OCI-LY1 (cell line): Measurements from ENCODE around the gene LPCAT1.
A peak's percentile ranks its signal among the peaks of the same experiment; 100 is the strongest.

ENCODE experiments used
- H2AFZ ChIP-seq: fragments of 200-600 bp; sonication (generic), shearing (Covaris generic); 2 replicates; pipeline ENCODE4 v1.6.0; 2014; ENCODE audit warnings: antibody characterized with exemption, mild to moderate bottlenecking, low read length
- H3F3A ChIP-seq: fragments of 200-600 bp; sonication (generic), shearing (Covaris generic); 2 replicates; pipeline ENCODE4 v1.6.0; 2014; ENCODE audit warnings: mild to moderate bottlenecking, antibody characterized with exemption, low read length, moderate library complexity; ENCODE audit not compliant: insufficient read depth
- H3K27ac ChIP-seq: fragments of 200-600 bp; sonication (generic); 2 replicates; pipeline ENCODE4 v1.5.1; 2014; ENCODE audit warnings: low read length, mixed run types, mild to moderate bottlenecking, low read depth; ENCODE audit not compliant: poor library complexity, severe bottlenecking
- H3K27me3 ChIP-seq: fragments of 200-600 bp; sonication (generic); 2 replicates; pipeline ENCODE4 v1.6.0; 2014; ENCODE audit warnings: antibody characterized with exemption, mild to moderate bottlenecking, low read length, moderate library complexity; ENCODE audit not compliant: insufficient read depth
- H3K36me3 ChIP-seq: fragments of 200-600 bp; sonication (generic); 2 replicates; pipeline ENCODE4 v1.6.1; 2014; ENCODE audit warnings: mild to moderate bottlenecking, antibody characterized with exemption, low read length, moderate library complexity, mixed read lengths; ENCODE audit not compliant: insufficient read depth
- H3K4me1 ChIP-seq: fragments of 200-600 bp; sonication (generic); 2 replicates; pipeline ENCODE4 v1.5.1; 2014; ENCODE audit warnings: mild to moderate bottlenecking, low read length, moderate library complexity; ENCODE audit not compliant: insufficient read depth, severe bottlenecking
- H3K4me2 ChIP-seq: fragments of 200-600 bp; sonication (generic), shearing (Covaris generic); 2 replicates; pipeline ENCODE4 v1.6.1; 2014; ENCODE audit warnings: low read length
- H3K4me3 ChIP-seq: fragments of 200-600 bp; sonication (generic); 2 replicates; pipeline ENCODE4 v1.5.1; 2014; ENCODE audit warnings: low read length, low read depth, mild to moderate bottlenecking, mixed read lengths; ENCODE audit not compliant: poor library complexity, severe bottlenecking
- H3K79me2 ChIP-seq: fragments of 200-600 bp; shearing (Covaris generic); 2 replicates; pipeline ENCODE4 v1.6.1; 2016; ENCODE audit warnings: mixed run types, low read length, mixed read lengths; ENCODE audit not compliant: insufficient read depth
- H3K9ac ChIP-seq: fragments of 200-600 bp; sonication (generic), shearing (Covaris generic); 2 replicates; pipeline ENCODE4 v1.6.1; 2014; ENCODE audit warnings: mild to moderate bottlenecking, low read length, mixed read lengths
- H3K9me2 ChIP-seq: fragments of 200-600 bp; sonication (generic), shearing (Covaris generic); 2 replicates; pipeline ENCODE4 v1.6.1; 2014; ENCODE audit warnings: low read depth, mild to moderate bottlenecking, low read length, mixed read lengths
- H3K9me3 ChIP-seq: fragments of 200-600 bp; shearing (Covaris generic); 2 replicates; pipeline ENCODE4 v1.6.1; 2014; ENCODE audit warnings: low read length, mixed read lengths
- H4K20me1 ChIP-seq: fragments of 200-600 bp; sonication (generic), shearing (Covaris generic); 2 replicates; pipeline ENCODE4 v1.6.0; 2016; ENCODE audit warnings: mild to moderate bottlenecking, low read length; ENCODE audit not compliant: insufficient read depth
- CTCF ChIP-seq: fragments of 200-600 bp; sonication (generic), shearing (Covaris generic); IDR thresholded peaks from 2 replicates; pipeline ENCODE4 v1.5.1; 2017; ENCODE audit warnings: mild to moderate bottlenecking, antibody characterized with exemption, low read length, moderate library complexity, mixed read lengths
- EZH2 ChIP-seq: fragments of 200-600 bp; sonication (generic), shearing (Covaris generic); IDR thresholded peaks from 2 replicates; pipeline ENCODE4 v1.8.0; 2017; ENCODE audit warnings: borderline replicate concordance, mixed run types, mild to moderate bottlenecking, antibody characterized with exemption, low read length, moderate library complexity, mixed read lengths

Gene LPCAT1

GRCh38 chr5:1524481-1524798, 680 bp upstream of the LPCAT1 start:
- Histone ChIP-seq H4K20me1 (no peaks in the 10 kb centered on the region), H3K79me2 (no peaks in the 10 kb centered on the region), H3K9ac (peak overlapping the region; percentile 73), H3K9me3 (no peaks in the 10 kb centered on the region), H3K27me3 (0 out of 2 replicates have a peak, but pooled peaks cover 5% of the 10 kb centered on the region), H3K4me1 (peaks cover 29% of the 10 kb centered on the region), H3K36me3 (peaks cover 17% of the 10 kb centered on the region), H3K9me2 (no peaks in the 10 kb centered on the region), H2AFZ (no peak overlapping the region), H3K4me2 (peak overlapping the region; percentile 74), H3F3A (no peaks in the 10 kb centered on the region), H3K27ac (no peak overlapping the region), H3K4me3 (peak overlapping the region; percentile 74)
- TF ChIP-seq CTCF (no peak), EZH2 (no peak)

GRCh38 chr5:1523480-1523792, 324 bp downstream of the LPCAT1 start:
- Histone ChIP-seq H3K36me3 (peaks cover 21% of the 10 kb centered on the region), H2AFZ (no peak overlapping the region), H3K4me3 (peak overlapping the region; percentile 74), H3K9ac (peak overlapping the region; percentile 74), H3K4me2 (peak overlapping the region; percentile 87), H3K9me2 (no peaks in the 10 kb centered on the region), H3K27me3 (0 out of 2 replicates have a peak, but pooled peaks cover 5% of the 10 kb centered on the region), H3F3A (no peaks in the 10 kb centered on the region), H3K9me3 (no peaks in the 10 kb centered on the region), H4K20me1 (no peaks in the 10 kb centered on the region), H3K79me2 (no peaks in the 10 kb centered on the region), H3K4me1 (peaks cover 29% of the 10 kb centered on the region), H3K27ac (no peak overlapping the region)
- TF ChIP-seq CTCF (no peak), EZH2 (no peak)

GRCh38 chr5:1522601-1523479, 920 bp downstream of the LPCAT1 start:
- Histone ChIP-seq H3F3A (no peaks in the 10 kb centered on the region), H3K4me2 (peak overlapping the region; percentile 87), H3K27me3 (0 out of 2 replicates have a peak, but pooled peaks cover 5% of the 10 kb centered on the region), H3K27ac (no peak overlapping the region), H4K20me1 (no peaks in the 10 kb centered on the region), H3K4me1 (peaks cover 29% of the 10 kb centered on the region), H3K4me3 (peak overlapping the region; percentile 74), H3K9ac (peak overlapping the region; percentile 74), H2AFZ (no peak overlapping the region), H3K9me2 (no peaks in the 10 kb centered on the region), H3K79me2 (no peaks in the 10 kb centered on the region), H3K36me3 (peaks cover 21% of the 10 kb centered on the region), H3K9me3 (no peaks in the 10 kb centered on the region)
- no peak for TF ChIP-seq EZH2
- no peak for TF ChIP-seq CTCF
